ENCODE results near the gene STXBP5. TPM values are rescaled to one million over a fixed set of nuclear protein-coding genes. Genes with fewer than 3 reads are reported as not detected.

STXBP5 gene
- total RNA-seq, 2 experiments from 2014 or later: 21.0 to 22.5 TPM

DNA sequence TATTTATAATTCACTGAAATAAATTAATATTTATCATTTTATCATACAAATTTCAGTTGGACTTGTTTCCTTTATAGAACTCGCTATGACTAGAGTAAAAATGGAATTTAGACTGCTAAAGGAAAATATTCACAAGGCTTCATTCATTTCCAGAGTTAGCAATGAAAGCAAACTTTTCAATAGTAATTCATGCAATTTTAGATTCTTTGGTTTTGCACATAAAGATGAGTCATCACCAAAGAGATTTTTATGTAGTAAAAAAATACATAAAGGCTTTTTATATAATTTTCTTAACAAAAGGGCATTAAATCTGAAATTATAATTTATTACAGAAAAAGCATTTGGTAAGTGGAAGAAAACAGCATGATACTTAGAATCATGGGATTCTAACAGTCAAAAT, 37.2 kb upstream of the STXBP5 start:
- Histone ChIP-seq H3K27ac (ENCODE audit: low read depth in 1 of 2, low read length in 2 of 2) (no peak overlapping the region), H3K4me1 (ENCODE audit: insufficient read depth, low read length) (no peaks in the 10 kb centered on the region), H3K36me3 (ENCODE audit: insufficient read depth, low read length) (no peaks in the 10 kb centered on the region), H3K27me3 (ENCODE audit: control insufficient read depth in 1 of 2, insufficient read depth in 2 of 2, low read length in 2 of 2) (no peaks in the 10 kb centered on the region), H3K4me3 (ENCODE audit: low read length) (no peak overlapping the region), H3K9me3 (ENCODE audit: control insufficient read depth in 1 of 2, insufficient read depth in 1 of 2, low read length in 2 of 2) (no peaks in the 10 kb centered on the region)
- no peaks in the 10 kb centered on the region for H3K36me3 Mint-ChIP-seq (ENCODE audit: low read depth)
- no peaks in the 10 kb centered on the region for H3K27me3 Mint-ChIP-seq
- no peaks in the 10 kb centered on the region for H3K4me1 Mint-ChIP-seq (ENCODE audit: low read depth)
- intact Hi-C loops (cut with DNase I, micrococcal nuclease): no loop called here
- ChIA-PET CTCF (no interaction called here), POLR2A (no interaction called here)
- H3K9me3 Mint-ChIP-seq: no peaks in the 10 kb centered on the region
- no peak overlapping the region for H3K4me3 Mint-ChIP-seq
- DNase-seq (no peak), ATAC-seq (ENCODE audit: poor library complexity) (no peak)
- H3K27ac Mint-ChIP-seq: no peak overlapping the region
- TF ChIP-seq, protein P1, sequence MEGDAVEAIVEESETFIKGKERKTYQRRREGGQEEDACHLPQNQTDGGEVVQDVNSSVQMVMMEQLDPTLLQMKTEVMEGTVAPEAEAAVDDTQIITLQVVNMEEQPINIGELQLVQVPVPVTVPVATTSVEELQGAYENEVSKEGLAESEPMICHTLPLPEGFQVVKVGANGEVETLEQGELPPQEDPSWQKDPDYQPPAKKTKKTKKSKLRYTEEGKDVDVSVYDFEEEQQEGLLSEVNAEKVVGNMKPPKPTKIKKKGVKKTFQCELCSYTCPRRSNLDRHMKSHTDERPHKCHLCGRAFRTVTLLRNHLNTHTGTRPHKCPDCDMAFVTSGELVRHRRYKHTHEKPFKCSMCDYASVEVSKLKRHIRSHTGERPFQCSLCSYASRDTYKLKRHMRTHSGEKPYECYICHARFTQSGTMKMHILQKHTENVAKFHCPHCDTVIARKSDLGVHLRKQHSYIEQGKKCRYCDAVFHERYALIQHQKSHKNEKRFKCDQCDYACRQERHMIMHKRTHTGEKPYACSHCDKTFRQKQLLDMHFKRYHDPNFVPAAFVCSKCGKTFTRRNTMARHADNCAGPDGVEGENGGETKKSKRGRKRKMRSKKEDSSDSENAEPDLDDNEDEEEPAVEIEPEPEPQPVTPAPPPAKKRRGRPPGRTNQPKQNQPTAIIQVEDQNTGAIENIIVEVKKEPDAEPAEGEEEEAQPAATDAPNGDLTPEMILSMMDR (IDR thresholded peaks at IDR 0.05): no peak

GRCh38 chr6:147167576-147168461, 36.4 kb upstream of the STXBP5 start:
- no peak overlapping the region for H3K4me3 Mint-ChIP-seq
- H3K36me3 Mint-ChIP-seq (ENCODE audit: low read depth): no peaks in the 10 kb centered on the region
- no peaks in the 10 kb centered on the region for H3K36me3 ChIP-seq (ENCODE audit: insufficient read depth, low read length)
- no peaks in the 10 kb centered on the region for H3K4me1 ChIP-seq (ENCODE audit: insufficient read depth, low read length)
- POLR2A ChIA-PET: interaction anchor here (0.9 kb wide), 1 partner anchor 35 kb away, joined by 3 read pairs; no protein-coding TSS in a partner anchor
- no peaks in the 10 kb centered on the region for H3K9me3 ChIP-seq (ENCODE audit: control insufficient read depth in 1 of 2, insufficient read depth in 1 of 2, low read length in 2 of 2)
- no peaks in the 10 kb centered on the region for H3K27me3 Mint-ChIP-seq
- H3K27me3 ChIP-seq (ENCODE audit: control insufficient read depth in 1 of 2, insufficient read depth in 2 of 2, low read length in 2 of 2): no peaks in the 10 kb centered on the region
- H3K4me1 Mint-ChIP-seq (ENCODE audit: low read depth): no peaks in the 10 kb centered on the region
- intact Hi-C loops (cut with DNase I, micrococcal nuclease): no loop called here
- H3K27ac Mint-ChIP-seq: no peak overlapping the region
- TF ChIP-seq, protein P1 (IDR thresholded peaks at IDR 0.05): no peak
- DNase-seq (no peak), ATAC-seq (ENCODE audit: poor library complexity) (no peak)
- no peak overlapping the region for H3K27ac ChIP-seq (ENCODE audit: low read depth in 1 of 2, low read length in 2 of 2)
- CTCF ChIA-PET: no interaction called here
- H3K9me3 Mint-ChIP-seq: no peaks in the 10 kb centered on the region
- no peak overlapping the region for H3K4me3 ChIP-seq (ENCODE audit: low read length)

DNA sequence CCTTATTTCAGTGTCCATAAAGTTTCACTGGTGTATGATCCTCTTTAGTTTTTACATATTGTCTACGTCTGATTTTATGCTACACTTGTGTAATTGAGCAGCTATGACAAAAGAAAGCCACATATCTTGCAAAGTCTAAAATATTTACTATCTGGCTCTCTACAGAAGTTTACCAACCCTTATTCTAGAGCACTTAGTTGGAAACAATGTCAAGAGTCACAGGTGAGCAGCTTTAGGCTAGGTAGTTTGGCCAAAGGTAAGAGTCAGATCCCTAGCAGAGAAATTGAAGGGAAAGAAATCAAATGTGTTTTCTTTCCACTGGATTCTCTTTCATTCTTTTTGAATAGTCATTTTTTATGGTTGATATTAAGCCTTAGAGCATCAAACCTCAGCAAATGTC, 34.7 kb upstream of the STXBP5 start:
- Histone ChIP-seq H3K4me3 (ENCODE audit: low read length) (no peak overlapping the region), H3K27me3 (ENCODE audit: control insufficient read depth in 1 of 2, insufficient read depth in 2 of 2, low read length in 2 of 2) (no peaks in the 10 kb centered on the region), H3K36me3 (ENCODE audit: insufficient read depth, low read length) (no peaks in the 10 kb centered on the region), H3K9me3 (ENCODE audit: control insufficient read depth in 1 of 2, insufficient read depth in 1 of 2, low read length in 2 of 2) (no peaks in the 10 kb centered on the region), H3K27ac (ENCODE audit: low read depth in 1 of 2, low read length in 2 of 2) (no peak overlapping the region), H3K4me1 (ENCODE audit: insufficient read depth, low read length) (no peaks in the 10 kb centered on the region)
- no peak for ATAC-seq (ENCODE audit: poor library complexity)
- intact Hi-C loops (cut with DNase I, micrococcal nuclease): no loop called here
- ChIA-PET CTCF (no interaction called here), POLR2A (no interaction called here)
- Mint-ChIP-seq H3K36me3 (ENCODE audit: low read depth) (no peaks in the 10 kb centered on the region), H3K4me3 (no peak overlapping the region), H3K27ac (no peak overlapping the region), H3K9me3 (no peaks in the 10 kb centered on the region), H3K27me3 (no peaks in the 10 kb centered on the region), H3K4me1 (ENCODE audit: low read depth) (no peaks in the 10 kb centered on the region)
- no peak for DNase-seq
- TF ChIP-seq, protein P1 (IDR thresholded peaks at IDR 0.05): no peak
